Measurements from ENCODE around the gene CDK6. TPM values are rescaled to one million over a fixed set of nuclear protein-coding genes. Genes with fewer than 3 reads are reported as not detected.

CDK6 gene
- total and polyA plus RNA-seq, 2 experiments from 2014 or later, result 7.4 to 23.7 TPM

DNA sequence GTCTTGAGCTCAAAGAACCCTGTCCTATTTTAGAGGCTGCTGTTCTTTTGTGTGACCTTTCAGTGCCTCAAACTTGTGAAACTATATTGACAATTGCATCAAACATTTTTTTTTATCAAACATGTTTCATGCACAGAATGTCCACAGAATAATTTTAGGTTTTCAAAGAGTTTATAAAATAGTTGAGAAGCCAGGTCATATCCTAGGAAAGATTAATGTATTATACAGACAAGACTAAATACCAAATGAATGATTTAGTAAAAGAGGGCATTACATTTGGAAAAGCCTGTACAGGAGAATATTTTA lies 67.0 kb downstream of the CDK6 start:
- Histone ChIP-seq H3K9me2 (ENCODE audit: insufficient read depth) (no peaks in the 10 kb centered on the region), H2AFZ (no peak overlapping the region), H4K20me1 (replicated peaks; ENCODE audit: insufficient read depth) (no peaks in the 10 kb centered on the region), H3K79me2 (replicated peaks; ENCODE audit: insufficient read depth) (no peaks in the 10 kb centered on the region; the same call in 1 of the 2 replicates), H3K4me2 (peak overlapping the region; percentile 62; the same call in 1 of the 2 replicates), H3K36me3 (ENCODE audit: insufficient read depth) (no peaks in the 10 kb centered on the region), H3K27ac (ENCODE audit: low read depth) (peak overlapping the region; percentile 89), H3K27me3 (ENCODE audit: insufficient read depth) (no peaks in the 10 kb centered on the region), H3K4me3 (no peak overlapping the region), H3K4me1 (ENCODE audit: insufficient read depth) (peaks cover 64% of the 10 kb centered on the region), H3F3A (replicated peaks; ENCODE audit: low read depth) (no peaks in the 10 kb centered on the region)
- Mint-ChIP-seq H3K9me3 (no peaks in the 10 kb centered on the region), H3K27me3 (ENCODE audit: insufficient read depth, low read depth, poor library complexity) (no peaks in the 10 kb centered on the region), H3K27ac (peak overlapping the region; percentile 83), H3K4me1 (peaks cover 67% of the 10 kb centered on the region), H3K36me3 (ENCODE audit: low read depth) (no peaks in the 10 kb centered on the region; the same call in 2 of the 3 replicates), H3K4me3 (no peak overlapping the region)
- no peak for TF ChIP-seq ZNF114 (CRISPR knock-in tag; IDR thresholded peaks at IDR 0.05)
- TF ChIP-seq JUNB (IDR thresholded peaks at IDR 0.05; ENCODE audit: unreplicated experiment), result no peak
- no peak for TF ChIP-seq NANOG (IDR thresholded peaks at IDR 0.05; ENCODE audit: borderline replicate concordance)
- no peak for TF ChIP-seq EZH2 (IDR thresholded peaks at IDR 0.05; ENCODE audit: low read depth, unreplicated experiment)
- no peak for TF ChIP-seq EZH2phosphoT487 (IDR thresholded peaks at IDR 0.05; ENCODE audit: unreplicated experiment)
- TF ChIP-seq, protein P1, sequence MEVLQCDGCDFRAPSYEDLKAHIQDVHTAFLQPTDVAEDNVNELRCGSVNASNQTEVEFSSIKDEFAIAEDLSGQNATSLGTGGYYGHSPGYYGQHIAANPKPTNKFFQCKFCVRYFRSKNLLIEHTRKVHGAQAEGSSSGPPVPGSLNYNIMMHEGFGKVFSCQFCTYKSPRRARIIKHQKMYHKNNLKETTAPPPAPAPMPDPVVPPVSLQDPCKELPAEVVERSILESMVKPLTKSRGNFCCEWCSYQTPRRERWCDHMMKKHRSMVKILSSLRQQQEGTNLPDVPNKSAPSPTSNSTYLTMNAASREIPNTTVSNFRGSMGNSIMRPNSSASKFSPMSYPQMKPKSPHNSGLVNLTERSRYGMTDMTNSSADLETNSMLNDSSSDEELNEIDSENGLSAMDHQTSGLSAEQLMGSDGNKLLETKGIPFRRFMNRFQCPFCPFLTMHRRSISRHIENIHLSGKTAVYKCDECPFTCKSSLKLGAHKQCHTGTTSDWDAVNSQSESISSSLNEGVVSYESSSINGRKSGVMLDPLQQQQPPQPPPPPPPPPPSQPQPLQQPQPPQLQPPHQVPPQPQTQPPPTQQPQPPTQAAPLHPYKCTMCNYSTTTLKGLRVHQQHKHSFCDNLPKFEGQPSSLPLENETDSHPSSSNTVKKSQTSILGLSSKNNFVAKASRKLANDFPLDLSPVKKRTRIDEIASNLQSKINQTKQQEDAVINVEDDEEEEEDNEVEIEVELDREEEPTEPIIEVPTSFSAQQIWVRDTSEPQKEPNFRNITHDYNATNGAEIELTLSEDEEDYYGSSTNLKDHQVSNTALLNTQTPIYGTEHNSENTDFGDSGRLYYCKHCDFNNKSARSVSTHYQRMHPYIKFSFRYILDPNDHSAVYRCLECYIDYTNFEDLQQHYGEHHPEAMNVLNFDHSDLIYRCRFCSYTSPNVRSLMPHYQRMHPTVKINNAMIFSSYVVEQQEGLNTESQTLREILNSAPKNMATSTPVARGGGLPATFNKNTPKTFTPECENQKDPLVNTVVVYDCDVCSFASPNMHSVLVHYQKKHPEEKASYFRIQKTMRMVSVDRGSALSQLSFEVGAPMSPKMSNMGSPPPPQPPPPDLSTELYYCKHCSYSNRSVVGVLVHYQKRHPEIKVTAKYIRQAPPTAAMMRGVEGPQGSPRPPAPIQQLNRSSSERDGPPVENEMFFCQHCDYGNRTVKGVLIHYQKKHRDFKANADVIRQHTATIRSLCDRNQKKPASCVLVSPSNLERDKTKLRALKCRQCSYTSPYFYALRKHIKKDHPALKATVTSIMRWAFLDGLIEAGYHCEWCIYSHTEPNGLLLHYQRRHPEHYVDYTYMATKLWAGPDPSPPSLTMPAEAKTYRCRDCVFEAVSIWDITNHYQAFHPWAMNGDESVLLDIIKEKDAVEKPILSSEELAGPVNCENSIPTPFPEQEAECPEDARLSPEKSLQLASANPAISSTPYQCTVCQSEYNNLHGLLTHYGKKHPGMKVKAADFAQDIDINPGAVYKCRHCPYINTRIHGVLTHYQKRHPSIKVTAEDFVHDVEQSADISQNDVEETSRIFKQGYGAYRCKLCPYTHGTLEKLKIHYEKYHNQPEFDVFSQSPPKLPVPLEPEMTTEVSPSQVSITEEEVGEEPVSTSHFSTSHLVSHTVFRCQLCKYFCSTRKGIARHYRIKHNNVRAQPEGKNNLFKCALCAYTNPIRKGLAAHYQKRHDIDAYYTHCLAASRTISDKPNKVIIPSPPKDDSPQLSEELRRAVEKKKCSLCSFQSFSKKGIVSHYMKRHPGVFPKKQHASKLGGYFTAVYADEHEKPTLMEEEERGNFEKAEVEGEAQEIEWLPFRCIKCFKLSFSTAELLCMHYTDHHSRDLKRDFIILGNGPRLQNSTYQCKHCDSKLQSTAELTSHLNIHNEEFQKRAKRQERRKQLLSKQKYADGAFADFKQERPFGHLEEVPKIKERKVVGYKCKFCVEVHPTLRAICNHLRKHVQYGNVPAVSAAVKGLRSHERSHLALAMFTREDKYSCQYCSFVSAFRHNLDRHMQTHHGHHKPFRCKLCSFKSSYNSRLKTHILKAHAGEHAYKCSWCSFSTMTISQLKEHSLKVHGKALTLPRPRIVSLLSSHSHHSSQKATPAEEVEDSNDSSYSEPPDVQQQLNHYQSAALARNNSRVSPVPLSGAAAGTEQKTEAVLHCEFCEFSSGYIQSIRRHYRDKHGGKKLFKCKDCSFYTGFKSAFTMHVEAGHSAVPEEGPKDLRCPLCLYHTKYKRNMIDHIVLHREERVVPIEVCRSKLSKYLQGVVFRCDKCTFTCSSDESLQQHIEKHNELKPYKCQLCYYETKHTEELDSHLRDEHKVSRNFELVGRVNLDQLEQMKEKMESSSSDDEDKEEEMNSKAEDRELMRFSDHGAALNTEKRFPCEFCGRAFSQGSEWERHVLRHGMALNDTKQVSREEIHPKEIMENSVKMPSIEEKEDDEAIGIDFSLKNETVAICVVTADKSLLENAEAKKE (CRISPR knock-in tag; IDR thresholded peaks at IDR 0.05), result no peak
- TF ChIP-seq CREB1 (CRISPR knock-in tag; IDR thresholded peaks at IDR 0.05; ENCODE audit: low read depth), result no peak
- TF ChIP-seq ZNF331 (CRISPR knock-in tag; IDR thresholded peaks at IDR 0.05; ENCODE audit: low read depth), result no peak
- TF ChIP-seq, protein P2, sequence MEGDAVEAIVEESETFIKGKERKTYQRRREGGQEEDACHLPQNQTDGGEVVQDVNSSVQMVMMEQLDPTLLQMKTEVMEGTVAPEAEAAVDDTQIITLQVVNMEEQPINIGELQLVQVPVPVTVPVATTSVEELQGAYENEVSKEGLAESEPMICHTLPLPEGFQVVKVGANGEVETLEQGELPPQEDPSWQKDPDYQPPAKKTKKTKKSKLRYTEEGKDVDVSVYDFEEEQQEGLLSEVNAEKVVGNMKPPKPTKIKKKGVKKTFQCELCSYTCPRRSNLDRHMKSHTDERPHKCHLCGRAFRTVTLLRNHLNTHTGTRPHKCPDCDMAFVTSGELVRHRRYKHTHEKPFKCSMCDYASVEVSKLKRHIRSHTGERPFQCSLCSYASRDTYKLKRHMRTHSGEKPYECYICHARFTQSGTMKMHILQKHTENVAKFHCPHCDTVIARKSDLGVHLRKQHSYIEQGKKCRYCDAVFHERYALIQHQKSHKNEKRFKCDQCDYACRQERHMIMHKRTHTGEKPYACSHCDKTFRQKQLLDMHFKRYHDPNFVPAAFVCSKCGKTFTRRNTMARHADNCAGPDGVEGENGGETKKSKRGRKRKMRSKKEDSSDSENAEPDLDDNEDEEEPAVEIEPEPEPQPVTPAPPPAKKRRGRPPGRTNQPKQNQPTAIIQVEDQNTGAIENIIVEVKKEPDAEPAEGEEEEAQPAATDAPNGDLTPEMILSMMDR (conservative IDR thresholded peaks at IDR 0.05; ENCODE audit: low read depth in 2 of 2), result no peak
- no peak for TF ChIP-seq REST (IDR thresholded peaks at IDR 0.05; ENCODE audit: unreplicated experiment)
- no peak for TF ChIP-seq POLR2AphosphoS5 (IDR thresholded peaks at IDR 0.05; ENCODE audit: low read depth)
- TF ChIP-seq STAT1 (IDR thresholded peaks at IDR 0.05; ENCODE audit: unreplicated experiment), result no peak
- TF ChIP-seq, protein P3, sequence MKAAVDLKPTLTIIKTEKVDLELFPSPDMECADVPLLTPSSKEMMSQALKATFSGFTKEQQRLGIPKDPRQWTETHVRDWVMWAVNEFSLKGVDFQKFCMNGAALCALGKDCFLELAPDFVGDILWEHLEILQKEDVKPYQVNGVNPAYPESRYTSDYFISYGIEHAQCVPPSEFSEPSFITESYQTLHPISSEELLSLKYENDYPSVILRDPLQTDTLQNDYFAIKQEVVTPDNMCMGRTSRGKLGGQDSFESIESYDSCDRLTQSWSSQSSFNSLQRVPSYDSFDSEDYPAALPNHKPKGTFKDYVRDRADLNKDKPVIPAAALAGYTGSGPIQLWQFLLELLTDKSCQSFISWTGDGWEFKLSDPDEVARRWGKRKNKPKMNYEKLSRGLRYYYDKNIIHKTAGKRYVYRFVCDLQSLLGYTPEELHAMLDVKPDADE (IDR thresholded peaks at IDR 0.05), result no peak
- no peak for DNase-seq (ENCODE audit: low spot score)
- ATAC-seq, result no peak
